ENCODE measurements around the gene USP5.

- TF ChIP-seq CTCF (IDR thresholded peaks at IDR 0.05) (no peak), POLR2A (IDR thresholded peaks at IDR 0.05) (no peak)
Observed at GRCh38 chr12:6850796-6851152, 1.2 kb upstream of the USP5 start.
